Peyer's patch (tissue), 4 donors: ENCODE measurements around the gene USH1G. TPM values are rescaled to one million over a fixed set of nuclear protein-coding genes. Genes with fewer than 3 reads are reported as not detected.

Experiments
- DNase-seq, 3 donors: peaks; one replicate each; pipeline ENCODE4 v3.0.0-alpha.2; 2017 to 2019
- H3K27ac ChIP-seq, 4 donors: fragments of 200-600 bp; sonication (generic); one replicate each; pipeline ENCODE4 v1.5.1; 2016 to 2019
- H3K27me3 ChIP-seq, 2 donors: fragments of 200-600 bp; sonication (generic); one replicate each; pipeline ENCODE4 v1.5.1; 2019
- H3K36me3 ChIP-seq, 3 donors: fragments of 200-600 bp; sonication (generic); one replicate each; pipeline ENCODE4 v1.5.1; 2016 to 2019
- H3K4me1 ChIP-seq, 4 donors: fragments of 200-600 bp; sonication (generic); one replicate each; pipeline ENCODE4 v1.5.1; 2016 to 2019
- H3K4me3 ChIP-seq, 4 donors: fragments of 200-600 bp; sonication (generic); 1 replicate in 3 of 4; 2 replicates in 1 of 4; pipeline ENCODE4 v1.5.1; 2016 to 2019; ENCODE audit warnings: mild to moderate bottlenecking in 1 of 4
- H3K9me3 ChIP-seq, 4 donors: fragments of 200-600 bp; sonication (generic); one replicate each; pipeline ENCODE4 v1.5.1; 2016 to 2019; ENCODE audit warnings: mild to moderate bottlenecking in 1 of 4
- POLR2A ChIP-seq, 2 donors: fragments of 450-650 bp; IDR thresholded peaks; one replicate each; pipeline ENCODE4 v1.5.1; 2017; ENCODE audit warnings: antibody characterized with exemption in 2 of 2, mild to moderate bottlenecking in 2 of 2, moderate library complexity in 2 of 2
- total RNA-seq, 4 donors: library from RNA; depleted of rRNA; stranded (reverse); fragments of >200 nt; gene quantifications; one replicate each; pipeline ENCODE4 v1.1.0, GENCODE V29; 2016
- TF ChIP-seq, protein P1 (sequence below), 6 experiments: fragments of 450-650 bp in 4 of 6; fragments of 200-600 bp in 2 of 6; sonication (generic) in 1 of 6; IDR thresholded peaks; one replicate each; pipeline ENCODE4 v1.5.1; 2017 to 2019; ENCODE audit warnings: antibody characterized with exemption in 6 of 6, mild to moderate bottlenecking in 3 of 6, moderate library complexity in 1 of 6

The USH1G gene
- total RNA-seq, 4 donors from 2014 or later: 1.6 to 3.7 (median 2.3) TPM; not detected in 1

GRCh38 chr17:74968361-74968780 is 45.3 kb upstream of the USH1G start:
- H3K9me3 ChIP-seq: no peaks in the 10 kb centered on the region
- no peaks in the 10 kb centered on the region for H3K36me3 ChIP-seq
- peak overlapping the region in 1 of 4 donors; percentile 46 for H3K27ac ChIP-seq
- peaks cover 2 to 30% (median 10%) of the 10 kb centered on the region in 4 donors for H3K4me1 ChIP-seq
- H3K27me3 ChIP-seq: no peaks in the 10 kb centered on the region
- TF ChIP-seq POLR2A (IDR thresholded peaks at IDR 0.05): no peak
- TF ChIP-seq, protein P1, sequence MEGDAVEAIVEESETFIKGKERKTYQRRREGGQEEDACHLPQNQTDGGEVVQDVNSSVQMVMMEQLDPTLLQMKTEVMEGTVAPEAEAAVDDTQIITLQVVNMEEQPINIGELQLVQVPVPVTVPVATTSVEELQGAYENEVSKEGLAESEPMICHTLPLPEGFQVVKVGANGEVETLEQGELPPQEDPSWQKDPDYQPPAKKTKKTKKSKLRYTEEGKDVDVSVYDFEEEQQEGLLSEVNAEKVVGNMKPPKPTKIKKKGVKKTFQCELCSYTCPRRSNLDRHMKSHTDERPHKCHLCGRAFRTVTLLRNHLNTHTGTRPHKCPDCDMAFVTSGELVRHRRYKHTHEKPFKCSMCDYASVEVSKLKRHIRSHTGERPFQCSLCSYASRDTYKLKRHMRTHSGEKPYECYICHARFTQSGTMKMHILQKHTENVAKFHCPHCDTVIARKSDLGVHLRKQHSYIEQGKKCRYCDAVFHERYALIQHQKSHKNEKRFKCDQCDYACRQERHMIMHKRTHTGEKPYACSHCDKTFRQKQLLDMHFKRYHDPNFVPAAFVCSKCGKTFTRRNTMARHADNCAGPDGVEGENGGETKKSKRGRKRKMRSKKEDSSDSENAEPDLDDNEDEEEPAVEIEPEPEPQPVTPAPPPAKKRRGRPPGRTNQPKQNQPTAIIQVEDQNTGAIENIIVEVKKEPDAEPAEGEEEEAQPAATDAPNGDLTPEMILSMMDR (IDR thresholded peaks at IDR 0.05): no peak
- DNase-seq: peak in 2 of 3 donors; percentile 58 to 70
- H3K4me3 ChIP-seq: no peak overlapping the region

GRCh38 chr17:74964988-74965622 is 42.0 kb upstream of the USH1G start:
- H3K36me3 ChIP-seq: no peaks in the 10 kb centered on the region
- H3K4me3 ChIP-seq: no peak overlapping the region
- H3K27me3 ChIP-seq: no peaks in the 10 kb centered on the region
- H3K27ac ChIP-seq: no peak overlapping the region
- peaks cover 0 to 15% (median 4%) of the 10 kb centered on the region in 4 donors for H3K4me1 ChIP-seq
- DNase-seq: no peak
- TF ChIP-seq, protein P1 (IDR thresholded peaks at IDR 0.05): no peak
- no peak for TF ChIP-seq POLR2A (IDR thresholded peaks at IDR 0.05)
- no peaks in the 10 kb centered on the region for H3K9me3 ChIP-seq

DNA sequence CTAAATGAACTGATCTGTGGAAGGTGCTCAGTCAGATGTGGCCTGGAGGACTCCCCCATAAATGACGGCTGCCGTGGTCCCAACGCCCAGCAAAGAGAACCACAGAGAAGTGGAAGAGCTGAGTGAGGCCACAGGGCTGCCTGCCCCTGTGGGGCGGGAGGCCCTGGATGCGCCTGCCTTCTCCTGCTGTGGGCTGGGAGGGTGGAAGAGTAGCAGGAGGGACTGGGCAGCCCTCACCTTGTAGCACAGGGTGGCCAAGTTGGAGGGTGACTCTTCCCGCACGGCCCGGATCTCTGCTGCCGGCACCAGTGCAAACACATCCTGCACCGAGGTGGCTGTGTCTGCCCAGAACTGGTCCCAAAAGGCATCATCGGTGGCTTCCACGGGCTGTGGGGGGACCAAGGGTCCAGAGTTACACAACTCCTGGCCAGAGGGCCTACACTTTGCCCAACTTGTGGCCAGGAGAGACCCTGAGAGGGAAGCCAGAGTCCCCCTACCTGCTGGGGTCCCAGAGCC is 41.2 kb upstream of the USH1G start:
- Histone ChIP-seq H3K4me1 (peaks cover 0 to 15% (median 4%) of the 10 kb centered on the region in 4 donors), H3K4me3 (no peak overlapping the region), H3K36me3 (no peaks in the 10 kb centered on the region), H3K9me3 (no peaks in the 10 kb centered on the region), H3K27ac (no peak overlapping the region), H3K27me3 (no peaks in the 10 kb centered on the region)
- no peak for DNase-seq
- TF ChIP-seq, protein P1 (IDR thresholded peaks at IDR 0.05): no peak
- TF ChIP-seq POLR2A (IDR thresholded peaks at IDR 0.05): no peak

DNA sequence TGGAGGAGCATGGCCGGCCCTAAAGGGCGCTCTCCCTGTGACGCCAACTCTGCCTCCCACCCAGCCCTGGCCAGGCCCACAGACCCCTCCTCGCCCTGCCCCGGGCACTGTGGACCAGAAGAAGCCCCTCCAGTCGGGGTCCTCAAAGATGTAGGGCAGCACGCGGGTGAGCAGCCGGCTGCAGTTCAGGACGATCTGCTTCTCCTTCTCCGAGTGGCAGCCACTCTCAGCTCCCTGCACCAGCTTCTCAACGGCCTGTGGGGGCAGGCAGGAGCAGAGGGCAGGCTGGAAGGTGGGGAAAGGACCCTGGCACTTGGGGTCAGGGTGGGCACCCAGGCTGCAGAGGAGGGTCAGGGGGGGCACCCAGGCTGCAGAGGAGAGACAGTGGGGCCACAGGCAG is 40.6 kb upstream of the USH1G start:
- Histone ChIP-seq H3K9me3 (no peaks in the 10 kb centered on the region), H3K4me1 (peaks cover 0 to 8% (median 4%) of the 10 kb centered on the region in 4 donors), H3K36me3 (no peaks in the 10 kb centered on the region), H3K4me3 (no peak overlapping the region), H3K27me3 (no peaks in the 10 kb centered on the region), H3K27ac (no peak overlapping the region)
- DNase-seq: no peak
- no peak for TF ChIP-seq POLR2A (IDR thresholded peaks at IDR 0.05)
- TF ChIP-seq, protein P1 (IDR thresholded peaks at IDR 0.05): no peak

DNA sequence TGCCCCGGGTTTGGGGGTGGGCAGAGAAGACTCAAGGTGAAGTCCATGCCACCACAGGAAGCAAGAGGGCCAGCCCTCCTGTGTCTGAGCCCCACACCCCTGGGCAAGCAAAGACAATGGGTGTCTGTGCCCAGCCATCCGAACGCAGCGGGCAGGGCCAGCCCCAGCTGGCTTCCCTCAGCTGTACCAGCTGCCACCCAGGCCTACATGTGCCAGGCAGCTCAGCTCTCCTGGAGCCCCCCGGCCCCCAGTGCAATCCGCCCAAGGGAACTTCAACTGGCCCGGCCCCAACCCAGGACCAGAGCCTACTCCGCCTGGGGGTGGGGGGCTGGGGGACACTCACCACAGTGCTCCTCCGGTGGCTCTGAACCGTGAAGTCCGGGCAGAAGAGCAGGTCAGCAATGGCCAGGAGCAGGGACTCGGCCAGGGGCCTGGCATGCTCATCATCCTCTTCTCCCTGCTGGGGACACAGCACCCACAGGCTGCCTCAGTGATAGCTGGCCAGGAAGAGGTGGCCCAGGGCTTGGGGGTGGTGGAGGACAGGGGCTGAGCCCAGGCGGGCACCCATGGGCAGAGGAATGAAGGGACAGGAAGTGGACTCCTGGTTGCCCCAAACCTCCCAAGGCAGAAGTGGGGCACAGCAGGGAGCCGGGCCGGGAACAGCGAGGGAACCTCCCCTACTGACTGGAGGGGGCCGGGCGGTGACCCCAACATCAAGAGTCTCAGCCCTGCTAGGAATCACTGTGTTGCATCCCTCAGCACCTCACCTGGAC is 39.8 kb upstream of the USH1G start:
- Histone ChIP-seq H3K27ac (no peak overlapping the region), H3K9me3 (no peaks in the 10 kb centered on the region), H3K27me3 (no peaks in the 10 kb centered on the region), H3K36me3 (no peaks in the 10 kb centered on the region), H3K4me3 (no peak overlapping the region), H3K4me1 (peaks cover 0 to 6% (median 2%) of the 10 kb centered on the region in 4 donors)
- DNase-seq: no peak
- TF ChIP-seq, protein P1 (IDR thresholded peaks at IDR 0.05): no peak
- no peak for TF ChIP-seq POLR2A (IDR thresholded peaks at IDR 0.05)
